HG02870 (cell line): Measurements from ENCODE around the gene PRF1.
"Not testable (repeated sequence)": the region's sequence is repeated elsewhere in the genome, so short reads cannot be mapped to it uniquely, and the experiment has no call there.

ENCODE experiments used
- ATAC-seq: cut with Tn5 transposase; IDR thresholded peaks from one replicate; pipeline ENCODE4 v1.9.1; 2021; ENCODE audit warnings: mild to moderate bottlenecking, moderate library complexity; ENCODE audit not compliant: unreplicated experiment

Gene PRF1

DNA sequence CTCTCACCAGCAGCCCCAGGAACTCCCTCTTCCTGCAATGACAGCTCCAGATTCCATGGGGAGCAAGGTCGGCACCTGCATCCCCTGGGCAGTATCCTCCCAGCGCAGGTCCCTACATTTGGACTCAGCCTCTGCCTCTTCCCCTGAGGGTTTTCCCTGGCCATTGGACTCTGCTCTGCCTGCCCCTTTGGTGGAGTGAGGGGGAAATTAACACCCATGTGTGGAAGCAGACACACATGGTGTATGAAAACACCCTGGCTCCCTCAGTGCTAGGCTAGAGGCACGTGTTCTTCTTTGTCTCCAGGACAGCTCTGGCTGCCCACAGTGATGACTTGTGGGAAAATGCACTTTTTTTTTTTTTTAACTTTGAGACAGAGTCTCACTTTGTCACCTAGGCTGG lies 8.4 kb downstream of the PRF1 start:
- ATAC-seq, result no peak

DNA sequence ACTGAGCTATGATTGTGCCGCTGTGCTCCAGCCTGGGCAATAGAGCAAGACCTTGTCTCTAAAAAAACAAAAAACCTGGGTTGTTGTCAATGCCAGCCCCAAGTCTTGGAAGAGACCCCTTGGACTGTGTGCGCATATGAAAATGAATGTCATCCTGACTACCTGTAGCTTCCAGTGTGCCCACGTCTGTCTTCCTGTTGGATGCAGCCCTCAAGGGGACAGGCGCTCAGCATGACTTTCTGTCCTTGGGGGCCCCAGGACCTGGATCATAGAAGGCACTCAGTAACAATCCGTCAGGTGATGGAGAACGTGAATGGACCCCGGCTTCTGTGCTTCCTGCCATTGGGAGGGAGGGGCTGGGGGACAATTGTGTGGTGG lies 9.0 kb downstream of the PRF1 start:
- no peak for ATAC-seq

DNA sequence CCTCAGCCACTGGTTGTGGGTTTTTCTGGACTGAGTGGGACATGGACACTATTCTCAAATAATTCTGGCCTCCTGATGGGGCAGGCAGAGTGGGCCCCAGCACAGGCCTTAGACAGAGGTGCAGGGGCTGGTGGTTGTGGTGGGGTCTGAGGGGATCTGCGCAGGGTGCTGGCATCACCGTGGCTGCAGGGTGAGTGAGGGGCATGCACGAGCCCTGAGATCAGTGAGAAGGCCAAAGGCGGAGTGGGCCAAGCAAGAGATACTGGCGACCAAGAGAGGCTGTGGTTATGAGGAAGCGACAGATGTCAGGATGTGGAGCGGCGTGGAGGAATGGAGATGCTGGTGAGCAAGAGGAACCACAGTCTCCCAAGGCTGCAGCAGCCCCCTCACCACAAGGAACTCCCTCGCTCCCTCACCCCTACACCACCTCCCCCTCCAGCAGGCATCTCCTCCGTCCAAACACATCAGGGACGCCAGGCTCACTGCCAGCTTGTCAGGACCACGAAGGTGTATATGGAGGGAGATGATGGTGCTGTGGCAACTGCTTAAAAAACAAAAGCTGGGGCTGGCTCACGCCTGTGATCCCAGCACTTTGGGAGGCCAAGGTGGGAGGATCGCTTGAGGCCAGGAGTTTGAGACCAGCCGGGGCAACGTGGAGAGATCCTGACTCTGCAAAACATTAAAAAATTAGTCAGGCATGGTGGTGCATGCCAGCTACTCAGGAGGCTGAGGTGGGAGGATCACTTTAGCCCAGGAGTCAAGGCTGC lies 9.6 kb downstream of the PRF1 start:
- ATAC-seq, result no peak

DNA sequence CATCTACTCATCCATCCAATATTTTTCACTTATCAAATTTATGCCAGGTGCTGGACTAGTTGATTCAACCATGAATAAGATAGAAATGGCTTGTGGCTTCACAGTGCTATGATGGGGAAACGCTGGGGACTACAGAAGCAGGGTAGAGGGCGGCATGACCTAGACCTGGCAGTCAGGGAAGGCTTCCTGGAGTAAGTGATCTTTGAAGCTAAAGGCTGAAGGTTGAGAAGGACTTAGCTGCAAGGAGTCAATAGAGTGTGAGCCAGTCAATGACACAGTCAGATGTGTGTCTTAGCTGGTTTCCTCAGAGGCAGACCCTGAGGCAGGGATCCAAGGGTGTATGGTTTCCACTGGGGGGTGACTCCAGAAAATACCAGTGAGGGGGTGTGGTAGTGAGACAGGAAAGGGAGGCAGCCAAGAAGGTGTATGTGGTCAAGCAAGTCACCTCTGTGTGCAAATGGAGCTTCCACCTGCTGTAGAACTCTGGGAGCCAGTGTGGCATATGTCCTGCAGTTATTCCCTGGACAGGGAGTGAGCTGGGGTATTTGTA lies 10.3 kb downstream of the PRF1 start:
- no peak for ATAC-seq

DNA sequence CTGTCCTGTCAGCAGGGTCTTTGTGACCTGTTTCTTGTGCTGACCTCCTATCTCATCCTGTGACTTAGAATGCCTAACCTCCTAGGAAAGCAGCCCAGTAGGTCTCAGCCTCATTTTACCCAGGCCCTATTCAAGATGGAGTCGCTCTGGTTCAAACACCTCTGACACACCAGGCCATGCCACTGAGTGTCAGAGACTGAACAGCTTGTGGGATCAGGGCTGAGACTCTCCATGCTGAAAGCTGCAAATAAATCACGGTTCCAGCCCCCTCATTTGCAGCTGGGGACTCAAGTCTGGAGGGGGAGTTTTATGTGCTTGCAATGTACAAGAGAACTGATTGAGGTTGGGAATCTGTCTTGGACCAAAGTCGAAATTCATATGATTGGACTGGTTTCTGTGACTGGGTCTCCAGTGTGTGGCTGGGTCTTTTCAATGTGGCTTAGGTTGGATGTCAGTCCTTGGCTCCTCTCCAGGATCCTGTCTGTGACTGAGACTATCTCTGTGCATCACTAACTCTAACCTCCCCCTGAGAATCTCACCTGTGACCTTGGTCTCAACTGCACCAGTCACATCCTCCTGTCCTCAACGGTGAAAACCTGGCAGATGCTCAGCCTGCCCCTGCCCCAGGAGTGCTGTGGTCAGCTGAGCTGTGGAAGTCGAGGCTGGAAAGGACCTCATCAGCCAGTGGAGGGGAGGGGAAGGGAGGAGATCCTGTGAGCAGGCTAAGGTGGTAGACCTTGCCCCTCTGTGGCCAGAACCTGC lies 11.7 kb downstream of the PRF1 start:
- no peak for ATAC-seq

DNA sequence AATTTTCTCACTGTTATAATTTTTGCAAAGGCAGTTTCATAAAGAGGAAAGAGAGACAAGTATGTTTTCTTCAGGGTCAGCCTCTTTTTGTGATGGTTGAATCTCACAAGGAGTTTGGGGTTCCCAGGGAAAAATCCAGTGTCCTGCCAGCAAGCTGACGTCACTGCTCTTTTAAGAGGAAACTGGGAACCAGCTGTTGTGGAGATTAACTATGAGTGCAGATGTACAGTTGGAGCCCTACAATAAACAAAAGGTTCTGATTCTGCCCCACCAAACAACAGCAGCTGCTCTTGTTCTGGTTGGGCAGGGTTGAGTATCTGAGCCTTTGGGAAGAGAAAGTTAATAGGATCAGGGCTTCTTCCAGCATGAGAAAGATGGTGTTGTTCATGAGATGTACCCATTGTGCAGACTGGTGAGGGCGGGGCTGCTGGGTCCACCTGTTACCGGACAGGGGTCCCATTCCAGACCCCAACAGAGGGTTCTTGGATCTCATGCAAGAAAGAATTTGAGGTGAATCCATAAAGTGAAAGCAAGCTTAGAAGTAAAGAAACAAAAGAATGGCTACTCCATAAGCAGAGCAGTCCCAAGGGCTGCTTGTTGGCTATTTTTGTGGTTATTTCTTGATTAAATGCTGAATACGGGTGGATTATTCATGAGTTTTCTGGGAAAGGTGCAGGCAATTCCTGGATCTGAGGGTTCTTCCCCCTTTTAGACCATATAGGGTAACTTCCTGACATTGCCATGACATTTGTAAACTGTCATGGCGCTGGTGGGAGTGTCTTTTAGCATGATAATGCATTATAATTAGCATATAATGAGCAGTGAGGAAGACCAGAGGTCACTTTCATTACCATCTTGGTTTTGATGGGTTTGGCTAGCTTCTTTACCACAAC lies 12.5 kb downstream of the PRF1 start:
- ATAC-seq, result no peak

DNA sequence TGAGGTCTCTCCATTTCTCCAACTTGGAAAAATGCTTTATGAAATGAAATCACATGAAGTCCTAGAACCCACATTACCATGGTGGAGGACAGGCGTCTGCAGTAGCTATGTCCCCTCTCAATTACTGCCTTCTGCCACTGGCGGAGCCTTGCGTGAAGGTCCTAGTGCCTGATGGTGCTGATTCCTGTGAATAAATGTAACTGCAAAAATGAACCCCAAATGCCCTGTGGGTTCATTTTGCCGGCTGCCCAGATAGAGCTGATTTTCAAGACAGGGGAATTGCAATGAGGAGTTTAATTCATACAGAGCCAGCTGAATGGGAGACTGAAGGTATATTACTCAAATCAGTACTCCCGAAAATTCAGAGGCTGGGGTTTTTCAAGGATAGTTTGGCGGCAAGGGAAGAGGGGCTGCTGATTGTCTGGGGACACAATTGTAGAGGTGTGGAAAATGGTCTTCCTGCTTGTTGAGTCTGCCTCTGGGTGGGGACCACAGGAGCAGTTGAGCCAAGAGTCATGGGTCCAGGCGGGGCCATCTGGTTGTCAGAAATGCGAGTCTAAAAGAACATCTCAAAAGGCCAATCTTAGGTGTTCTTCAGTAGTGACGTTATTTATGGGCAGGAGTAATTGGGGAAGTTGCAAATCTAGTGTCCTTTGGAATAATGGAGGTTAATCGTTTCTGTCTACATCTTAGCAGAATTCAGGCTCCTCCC lies 13.5 kb downstream of the PRF1 start:
- no peak for ATAC-seq

DNA sequence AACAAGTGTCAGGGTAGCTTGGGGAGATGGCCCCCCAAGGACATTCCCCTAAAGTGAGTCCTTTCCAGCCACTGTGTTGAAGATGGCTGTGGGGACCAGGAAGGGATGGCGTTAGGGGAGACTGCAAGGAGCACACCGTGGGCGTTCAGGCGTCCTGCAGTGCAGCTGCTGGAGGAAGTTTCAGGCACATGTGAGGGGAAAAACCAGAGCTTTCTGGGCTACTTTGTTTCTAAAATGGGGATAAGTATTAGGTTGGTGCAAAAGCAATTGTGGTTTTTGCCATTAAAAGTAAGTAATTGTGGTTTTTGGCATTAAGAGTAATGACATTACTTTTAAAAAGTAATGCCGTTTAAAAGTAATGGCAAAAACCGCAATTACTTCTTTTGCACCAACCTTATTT lies 14.3 kb downstream of the PRF1 start:
- no peak for ATAC-seq

DNA sequence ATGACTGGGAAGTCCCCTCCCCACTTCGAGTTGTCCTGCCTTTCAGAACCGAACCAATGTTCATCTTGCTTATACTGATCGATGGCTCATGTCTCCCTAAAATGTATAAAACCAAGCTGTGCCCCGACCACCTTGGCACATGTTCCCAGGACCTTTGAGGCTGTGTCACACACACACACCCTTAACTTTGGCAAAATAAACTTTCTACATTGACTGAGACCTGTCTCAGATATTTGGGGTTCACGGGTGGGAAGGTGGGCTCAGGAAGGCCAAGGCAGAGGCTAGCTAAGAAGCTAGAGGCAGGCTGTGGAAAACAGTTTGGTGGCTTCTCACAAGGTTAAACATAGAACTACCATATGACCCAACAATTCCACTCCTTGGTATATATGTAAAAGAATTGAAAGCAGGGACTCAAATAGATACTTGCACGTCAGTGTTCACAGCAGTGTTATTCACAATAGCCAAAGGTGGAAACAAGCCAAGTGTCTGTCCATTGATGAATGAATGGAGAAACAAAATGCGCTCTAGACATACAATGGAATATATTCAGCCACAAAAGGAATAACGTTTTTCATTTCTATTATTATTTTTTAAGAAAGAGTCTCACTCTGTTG lies 15.4 kb downstream of the PRF1 start:
- peak; percentile 63 for ATAC-seq

DNA sequence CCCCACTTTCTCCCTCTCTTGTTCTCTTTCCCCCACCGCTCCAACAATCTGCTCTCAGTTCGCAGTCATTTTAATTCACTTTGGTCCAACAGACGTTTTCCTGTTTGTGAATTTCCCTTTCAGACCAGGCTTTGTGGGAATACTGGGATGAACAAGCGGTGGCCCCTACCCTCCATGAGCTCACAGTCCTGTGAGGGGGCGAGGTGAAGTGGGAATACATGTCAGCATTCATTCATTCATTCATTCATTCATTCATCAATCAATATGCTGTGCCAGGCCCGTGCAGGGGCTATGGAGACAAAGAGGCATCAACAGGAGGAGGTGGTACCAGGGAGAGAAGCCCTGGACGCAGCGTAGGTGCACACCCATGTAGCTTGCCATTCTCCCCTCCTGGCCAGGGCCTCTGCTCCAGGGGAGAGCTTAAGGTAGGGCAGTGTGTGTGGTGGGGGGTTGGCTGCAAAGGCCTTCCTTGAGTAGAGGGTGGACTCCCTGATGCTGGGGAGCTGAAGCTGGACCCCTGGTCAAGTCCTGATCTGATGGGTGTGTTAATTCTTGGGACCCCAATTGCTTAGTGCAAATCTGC lies 16.1 kb downstream of the PRF1 start:
- ATAC-seq, result no peak

DNA sequence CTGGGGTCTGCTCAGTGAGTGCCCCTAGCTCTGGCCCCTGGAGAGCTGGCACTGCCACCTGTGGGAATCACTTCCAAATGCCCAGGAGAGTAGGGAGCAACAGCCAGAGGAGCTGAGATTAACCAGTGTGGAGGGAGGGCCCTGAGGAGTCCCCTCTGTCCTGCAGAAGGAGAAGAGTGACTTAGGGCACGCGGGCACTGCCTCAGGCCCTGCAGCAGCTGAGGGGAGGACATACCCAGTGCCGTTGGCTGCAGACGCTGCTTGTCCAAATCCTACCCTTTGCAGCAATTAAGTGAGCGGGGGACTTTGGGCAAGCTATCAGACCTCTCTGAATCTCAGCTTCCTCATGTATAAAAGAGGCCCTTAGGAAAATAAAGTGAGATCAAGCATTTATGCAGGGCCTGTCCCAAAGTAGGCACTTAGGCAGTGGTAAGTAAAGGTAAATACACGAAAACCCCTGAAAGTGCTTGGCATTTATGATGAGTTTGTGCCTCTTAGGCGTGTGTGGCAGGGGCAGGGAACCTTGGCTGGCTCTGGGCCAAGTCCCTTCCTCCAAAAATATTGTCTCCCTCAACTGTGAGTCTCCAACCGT lies 16.9 kb downstream of the PRF1 start:
- no peak for ATAC-seq

DNA sequence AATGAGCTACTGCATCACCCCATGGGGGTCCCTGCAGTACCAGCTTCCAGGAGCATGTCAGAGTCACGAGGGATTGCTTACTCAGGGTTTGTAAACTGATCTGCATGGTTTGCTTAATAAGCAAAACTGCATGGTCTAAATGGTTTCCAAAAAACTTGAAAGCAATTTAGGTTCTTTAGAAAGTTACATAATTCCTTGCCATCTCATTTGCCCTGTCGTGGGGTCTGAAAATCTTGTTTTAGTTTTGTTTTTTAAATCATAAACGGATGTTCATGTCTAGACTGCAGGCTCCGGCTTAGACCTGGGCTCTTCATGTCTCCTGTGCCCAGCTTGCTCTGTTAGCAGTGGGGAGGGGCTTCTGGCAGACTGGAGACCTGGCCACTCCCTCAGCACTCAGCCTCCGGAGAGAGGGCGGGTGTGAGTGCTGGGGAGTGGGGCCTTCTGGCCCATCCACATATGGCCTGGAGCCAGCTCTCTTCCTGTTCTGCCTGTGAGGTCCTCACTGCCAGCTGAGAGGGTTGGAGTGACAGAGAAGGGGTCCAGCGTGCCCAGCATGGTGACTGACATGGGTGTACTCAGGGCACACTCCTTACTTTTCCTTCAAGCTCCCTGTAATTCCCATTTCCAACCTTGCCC lies 17.5 kb downstream of the PRF1 start:
- no peak for ATAC-seq

DNA sequence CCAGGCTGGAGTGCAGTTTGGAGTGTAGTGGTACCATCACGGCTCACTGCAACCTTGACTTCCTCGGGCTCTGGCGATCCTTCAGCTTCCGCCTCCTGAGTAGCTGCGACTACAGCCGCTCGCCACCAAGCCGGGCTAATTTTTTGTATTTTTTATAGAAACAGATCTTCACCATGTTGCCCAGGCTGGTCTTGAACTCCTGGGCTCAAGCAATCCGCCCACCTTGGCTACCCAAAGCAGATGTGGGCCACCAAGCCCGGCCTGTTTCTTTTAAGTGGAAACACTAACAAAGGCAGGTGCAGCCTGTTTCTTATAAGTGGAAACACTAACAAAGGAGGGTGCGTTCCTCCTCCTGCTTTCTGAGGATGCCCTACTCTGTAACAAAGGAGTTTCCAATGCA lies 18.2 kb downstream of the PRF1 start:
- ATAC-seq, result no peak

DNA sequence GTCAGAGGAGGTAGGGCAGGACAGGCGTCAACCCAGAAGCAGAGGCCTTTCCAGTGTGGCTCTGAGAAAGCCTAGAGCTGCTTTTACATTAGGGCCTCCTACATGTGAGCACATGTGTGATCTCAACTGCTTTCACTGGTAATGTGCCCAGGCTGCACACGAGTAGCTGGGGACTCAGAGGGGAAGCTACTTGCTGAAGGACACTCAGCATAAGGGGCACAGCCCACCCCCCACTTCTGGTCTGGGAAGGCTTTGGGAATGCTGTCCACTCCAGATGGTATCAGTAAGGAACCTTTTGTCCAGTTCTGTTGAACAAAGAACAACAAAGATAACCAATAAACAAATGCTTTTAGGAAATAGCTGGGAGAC lies 18.9 kb downstream of the PRF1 start:
- no peak for ATAC-seq

DNA sequence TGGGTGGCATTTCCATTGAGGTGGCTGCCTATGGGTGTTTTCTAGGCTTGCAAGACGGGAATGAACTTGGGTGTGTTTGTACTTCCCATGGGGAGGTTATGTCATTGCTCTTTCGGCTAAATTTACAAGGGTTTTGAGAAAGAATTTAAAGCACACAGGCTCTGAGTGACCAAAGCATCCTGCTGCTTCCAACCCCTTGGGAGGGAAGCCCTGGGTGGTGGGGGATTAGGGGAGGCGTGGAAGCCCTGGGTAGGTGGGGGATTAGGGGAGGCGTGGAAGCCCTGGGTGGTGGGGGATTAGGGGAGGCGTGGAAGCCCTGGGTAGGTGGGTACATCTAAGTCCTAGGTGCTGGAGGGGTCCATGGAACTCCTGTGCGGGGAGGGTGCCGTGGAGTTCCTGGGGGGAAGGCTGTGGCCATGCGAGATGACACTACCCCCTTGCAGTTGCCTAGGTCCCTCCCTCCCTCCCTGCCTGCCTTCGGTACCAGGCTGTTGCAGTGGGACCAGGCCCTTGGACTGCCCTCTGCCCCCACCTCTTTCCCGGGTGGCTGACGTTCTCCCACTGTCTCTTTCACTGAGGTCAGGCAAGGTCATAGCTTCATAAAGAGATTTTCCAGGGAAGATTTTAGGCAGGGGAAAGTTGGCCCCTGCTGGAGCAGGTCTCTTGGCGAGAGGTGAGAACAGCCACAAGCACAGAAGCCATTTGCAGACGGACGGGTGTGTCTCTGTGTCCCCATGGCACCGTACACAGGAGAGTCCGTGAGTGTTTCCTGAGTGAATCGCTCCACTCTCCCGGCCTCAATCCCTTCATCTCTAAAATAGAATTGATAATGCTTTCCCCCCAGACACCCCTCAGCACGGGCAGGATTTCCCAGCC lies 19.5 kb downstream of the PRF1 start:
- ATAC-seq, result no peak

DNA sequence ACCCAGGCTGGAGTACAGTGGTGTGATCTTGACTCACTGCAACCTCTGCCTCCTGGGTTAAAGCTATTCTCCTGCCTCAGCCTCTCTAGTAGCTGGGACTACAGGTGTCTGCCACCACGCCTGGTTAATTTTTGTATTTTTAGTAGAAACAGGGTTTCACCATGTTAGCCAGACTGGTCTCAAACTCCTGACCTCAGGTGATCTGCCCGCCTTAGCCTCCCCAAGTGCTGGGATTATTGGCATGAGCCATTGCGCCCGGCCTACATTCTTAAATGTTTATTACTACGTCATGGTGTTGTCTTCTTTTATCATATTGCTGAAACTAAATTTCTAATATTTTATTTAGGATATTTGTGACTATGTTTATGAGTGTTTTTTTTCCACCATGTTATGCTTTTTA lies 21.4 kb downstream of the PRF1 start:
- not testable (repeated sequence) for ATAC-seq

DNA sequence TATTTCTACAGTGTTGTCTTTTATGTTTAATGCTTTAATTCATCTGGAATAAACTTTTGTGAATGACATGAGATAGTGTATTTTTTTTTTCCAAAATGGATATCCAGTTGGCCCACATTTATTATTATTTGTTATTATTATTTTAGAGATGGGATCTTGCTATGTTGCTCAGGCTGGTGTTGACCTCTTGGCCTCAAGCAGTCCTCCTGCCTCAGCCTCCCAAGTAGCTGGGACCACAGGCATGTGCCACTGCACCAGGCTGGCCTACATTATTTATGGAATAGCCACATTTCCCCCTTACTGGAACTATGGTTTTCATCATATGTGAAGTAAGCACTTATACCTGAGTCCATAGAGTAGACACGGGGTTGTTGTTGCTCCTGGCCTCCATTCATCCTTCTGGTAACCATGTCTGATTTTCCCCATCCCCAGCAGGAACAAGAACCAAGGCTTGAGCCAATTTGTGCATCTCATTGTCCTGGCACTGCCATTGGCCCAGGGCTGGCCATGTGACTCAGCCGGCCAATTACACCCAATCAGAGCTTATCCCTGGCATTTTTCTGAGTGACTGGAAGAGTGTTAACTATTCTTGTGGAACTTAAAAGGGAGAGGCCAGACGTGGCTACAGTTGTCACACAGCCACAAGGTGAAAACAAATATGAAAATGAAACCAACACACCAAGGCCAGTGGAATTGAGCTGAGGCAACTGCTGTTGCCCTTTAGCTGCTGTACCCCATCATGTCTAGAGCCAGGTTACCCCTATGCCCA lies 23.1 kb downstream of the PRF1 start:
- no peak for ATAC-seq
